D721Med (cell line): ENCODE data around the gene DICER1.

Experiments used
- DNase-seq: peaks from one replicate; pipeline ENCODE4 v3.0.0; 2011; ENCODE audit warnings: low spot score; ENCODE audit not compliant: insufficient read length
- FAIRE-seq: peaks from 2 replicates; lab custom pipeline; 2011; peaks lifted over from hg19 to GRCh38; lab: Jason Lieb, UNC
- CTCF ChIP-seq: IDR thresholded peaks from 2 replicates; pipeline ENCODE4 v1.5.1; 2012; ENCODE audit warnings: mild to moderate bottlenecking, control low read depth; ENCODE audit not compliant: insufficient read depth; ENCODE audit errors: missing control alignments

DICER1 gene

DNA sequence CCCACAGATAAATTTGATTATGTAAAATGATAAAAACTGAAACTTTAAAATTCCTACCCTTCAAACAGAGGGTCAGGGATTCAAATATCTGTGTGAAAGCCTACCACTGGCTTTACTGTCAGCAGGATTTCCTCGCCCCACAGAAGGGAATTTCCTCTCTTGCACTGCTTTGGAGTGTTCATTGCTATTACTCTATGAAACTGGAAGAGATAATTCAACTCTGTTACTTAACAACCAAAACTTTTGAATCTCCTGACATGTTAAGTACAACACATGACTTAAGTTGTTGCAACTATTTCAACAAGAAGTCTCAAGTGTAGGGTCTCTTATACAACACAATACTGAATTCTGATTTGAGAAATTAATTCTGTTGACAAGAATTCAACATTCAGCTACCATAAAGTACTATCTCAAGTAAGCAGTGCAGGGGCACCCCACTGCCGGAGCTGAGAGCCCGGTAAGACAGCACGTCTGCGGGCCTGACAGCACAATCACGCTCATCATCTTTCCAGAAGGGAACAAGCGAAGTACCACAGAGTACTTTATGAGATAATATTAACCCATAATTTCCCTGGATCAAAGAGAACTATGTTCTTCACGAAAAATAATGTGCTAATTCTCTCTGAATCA is 22.9 kb downstream of the DICER1 start:
- FAIRE-seq (peak; percentile 44), DNase-seq (no peak)
- no peak for TF ChIP-seq CTCF

- DNase-seq: no peak
- TF ChIP-seq CTCF: no peak
- FAIRE-seq: peak; percentile 25
These were observed 24.0 kb downstream of the DICER1 start for GRCh38 chr14:95133282-95133681.

GRCh38 chr14:95132760-95133159 is 24.6 kb downstream of the DICER1 start:
- no peak for DNase-seq

GRCh38 chr14:95130549-95130948 is 26.8 kb downstream of the DICER1 start:
- no peak for DNase-seq
- FAIRE-seq: no peak
- TF ChIP-seq CTCF: no peak

More at GRCh38 chr14:95132760-95133159, 24.6 kb downstream of the DICER1 start:
- no peak for FAIRE-seq
- TF ChIP-seq CTCF: no peak

- no peak for TF ChIP-seq CTCF
- DNase-seq (no peak), FAIRE-seq (peak; percentile 6)
These were observed 29.2 kb downstream of the DICER1 start for GRCh38 chr14:95128140-95128539.

- DNase-seq: no peak
- TF ChIP-seq CTCF: no peak
- FAIRE-seq: no peak
These were observed 29.8 kb downstream of the DICER1 start for GRCh38 chr14:95127531-95127911.

- no peak for TF ChIP-seq CTCF
- FAIRE-seq: no peak
- no peak for DNase-seq
These were observed 30.3 kb downstream of the DICER1 start for GRCh38 chr14:95126906-95127530.
